GM10847 (cell line): ENCODE data around the gene TMEM132C.

Experiments used
- POLR2A ChIP-seq: IDR thresholded peaks from 2 replicates; pipeline ENCODE4 v1.6.1; 2011; ENCODE audit not compliant: insufficient read length; ENCODE audit errors: extremely low read depth

The TMEM132C gene

DNA sequence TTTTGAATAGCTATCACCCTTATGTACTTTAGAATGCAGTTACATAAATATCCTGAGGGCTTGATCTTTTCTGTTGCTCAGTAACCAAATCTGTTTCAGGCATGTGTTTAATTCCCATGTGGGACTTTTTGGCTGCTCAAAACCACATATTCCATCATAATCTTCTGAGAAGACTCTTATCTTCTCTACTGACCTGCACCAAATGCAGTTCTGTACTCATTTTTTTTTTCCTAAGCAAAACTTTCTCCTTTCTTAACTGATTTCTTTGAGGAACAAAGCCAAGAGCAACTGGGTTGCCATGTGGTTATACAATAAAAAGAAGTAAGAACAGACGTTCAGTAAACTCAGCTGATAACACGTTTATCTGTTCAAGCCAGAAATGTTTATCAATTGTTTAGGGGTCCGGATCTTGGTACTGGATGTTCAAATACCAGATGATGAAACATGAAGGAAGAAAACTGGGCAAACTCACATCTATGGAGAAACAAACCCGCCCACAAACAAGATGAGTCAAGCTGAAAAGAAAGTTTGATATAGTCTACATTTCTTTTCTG, 50.1 kb downstream of the TMEM132C start:
- no peak for TF ChIP-seq POLR2A

DNA sequence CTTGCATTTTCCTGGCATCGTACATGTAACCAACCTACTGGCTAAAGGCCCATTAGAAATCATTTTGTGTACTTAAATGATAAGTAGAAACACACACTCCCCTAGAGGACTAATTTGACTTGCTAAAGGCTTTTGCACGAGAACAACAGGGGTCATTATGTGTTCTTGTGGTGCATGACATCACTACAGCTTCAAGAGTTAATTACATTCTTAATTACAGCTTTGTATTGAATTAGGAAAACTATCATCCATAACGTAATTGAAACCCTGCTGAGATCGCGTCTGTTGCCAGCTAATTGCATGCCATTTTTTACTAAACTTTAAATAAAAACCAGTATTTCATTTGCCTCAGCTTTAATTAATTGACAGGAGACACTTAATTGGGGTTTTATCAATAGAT, 51.4 kb downstream of the TMEM132C start:
- TF ChIP-seq POLR2A, result no peak

DNA sequence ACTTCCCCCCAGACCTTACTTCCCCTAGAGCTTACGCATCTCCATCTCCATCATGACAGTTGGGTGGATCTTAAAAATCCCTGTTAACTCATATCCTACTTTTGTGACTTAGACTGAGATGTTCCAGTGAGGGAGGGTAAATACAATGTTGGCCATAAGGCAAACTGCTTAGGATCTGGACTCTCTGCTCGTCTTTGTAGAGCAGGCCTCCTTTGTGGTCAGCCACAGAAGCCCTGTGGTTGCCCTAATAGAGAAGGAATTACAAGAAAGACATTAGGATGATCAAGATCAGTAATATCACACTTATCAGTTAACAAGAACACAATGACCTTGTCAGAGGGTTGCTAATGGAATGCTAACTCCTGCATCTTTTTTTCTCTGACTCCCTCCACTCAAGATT, 52.0 kb downstream of the TMEM132C start:
- TF ChIP-seq POLR2A, result no peak

DNA sequence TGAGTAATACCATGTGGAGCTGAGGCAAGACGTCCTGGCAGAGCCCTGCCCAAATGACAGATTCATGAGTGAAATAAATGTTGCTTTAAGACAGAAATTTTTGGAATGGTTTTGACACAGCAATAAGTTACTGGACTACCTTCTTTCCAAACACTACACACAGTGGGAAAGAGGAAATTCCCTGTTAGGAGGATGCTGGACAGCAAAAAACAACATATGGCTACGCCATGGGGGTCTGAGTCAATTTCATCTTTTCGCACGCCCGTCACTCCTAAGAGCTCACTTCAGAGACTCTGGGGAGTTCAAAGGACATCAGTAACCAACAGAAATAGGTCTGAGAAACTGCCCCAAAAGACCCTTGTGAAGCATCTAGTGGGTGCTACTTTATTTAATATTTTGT, 55.4 kb downstream of the TMEM132C start:
- TF ChIP-seq POLR2A, result no peak

DNA sequence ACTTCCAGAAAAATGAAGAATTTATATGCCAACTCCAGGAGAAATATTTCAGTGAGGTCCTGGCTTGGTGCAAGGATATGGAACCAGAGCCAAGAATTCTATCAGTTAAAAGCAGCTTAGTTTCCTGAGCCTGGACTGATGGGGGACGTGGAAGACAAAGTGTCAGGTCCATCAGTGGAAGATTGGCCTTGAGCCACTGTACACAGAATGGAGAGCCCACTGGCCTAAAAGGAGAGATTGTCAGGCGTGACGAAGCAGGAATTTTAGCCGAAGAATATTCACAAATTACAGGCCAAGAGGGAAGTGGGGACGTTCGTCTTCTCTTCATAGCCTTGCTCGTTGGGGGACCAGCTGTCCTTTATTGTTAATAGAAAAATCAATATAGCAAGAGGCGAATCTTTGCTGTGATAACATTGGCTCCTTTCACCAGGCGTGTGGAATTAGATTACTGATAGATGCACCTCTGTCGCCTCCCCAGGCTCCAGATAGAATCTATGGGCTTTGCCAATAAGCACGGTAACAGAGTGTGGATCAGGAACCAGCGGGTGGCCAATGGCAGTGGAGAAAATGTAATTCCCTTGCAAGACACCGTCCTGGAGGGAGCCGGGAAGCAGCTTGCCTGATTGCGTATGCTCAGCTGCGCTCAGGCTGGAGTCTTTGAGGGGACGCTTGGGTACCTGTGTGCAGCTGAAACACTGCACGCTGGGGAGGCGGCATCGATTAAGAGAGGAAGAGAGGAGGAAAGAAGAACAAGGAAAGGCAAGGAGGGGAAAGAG, 56.4 kb downstream of the TMEM132C start:
- TF ChIP-seq POLR2A, result no peak

DNA sequence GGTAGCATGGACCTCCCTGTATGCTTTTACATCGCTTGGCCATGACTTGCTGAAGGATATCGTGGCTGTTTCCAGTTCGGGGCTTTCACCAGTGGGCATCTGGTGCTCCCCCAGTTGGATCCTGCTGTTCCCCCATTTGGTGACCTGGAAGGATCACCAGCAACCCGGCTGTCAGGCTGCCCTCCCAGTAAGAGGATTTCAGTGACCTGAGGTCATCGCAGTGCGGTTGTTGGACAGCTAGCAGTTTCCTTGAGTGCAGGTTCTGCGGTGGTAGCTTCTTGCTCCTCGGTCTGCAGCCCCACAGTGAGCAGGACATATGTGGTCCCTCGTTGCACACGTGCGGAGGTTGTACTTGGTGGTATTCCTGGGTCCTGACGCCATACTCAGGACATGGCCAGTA, 58.7 kb downstream of the TMEM132C start:
- no peak for TF ChIP-seq POLR2A

DNA sequence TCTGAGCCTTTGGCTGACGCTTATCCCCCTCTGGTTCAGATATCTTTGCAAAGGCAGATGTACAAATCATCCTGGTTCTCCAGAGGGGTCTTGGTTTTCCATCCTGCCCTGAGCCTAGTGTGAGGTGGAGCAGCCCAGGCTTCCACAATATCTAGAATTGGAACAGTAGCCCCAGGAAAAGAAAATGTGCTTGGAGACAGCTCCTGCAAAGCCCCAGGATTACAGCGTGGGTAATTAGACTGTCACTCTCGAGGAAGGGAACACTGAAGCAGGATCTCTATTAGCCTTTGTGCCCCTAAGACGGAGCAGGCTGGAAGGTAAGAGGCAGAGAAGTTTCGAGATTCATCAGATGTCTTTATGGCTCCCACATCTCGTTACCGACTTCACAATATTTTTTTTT, 59.4 kb downstream of the TMEM132C start:
- no peak for TF ChIP-seq POLR2A

DNA sequence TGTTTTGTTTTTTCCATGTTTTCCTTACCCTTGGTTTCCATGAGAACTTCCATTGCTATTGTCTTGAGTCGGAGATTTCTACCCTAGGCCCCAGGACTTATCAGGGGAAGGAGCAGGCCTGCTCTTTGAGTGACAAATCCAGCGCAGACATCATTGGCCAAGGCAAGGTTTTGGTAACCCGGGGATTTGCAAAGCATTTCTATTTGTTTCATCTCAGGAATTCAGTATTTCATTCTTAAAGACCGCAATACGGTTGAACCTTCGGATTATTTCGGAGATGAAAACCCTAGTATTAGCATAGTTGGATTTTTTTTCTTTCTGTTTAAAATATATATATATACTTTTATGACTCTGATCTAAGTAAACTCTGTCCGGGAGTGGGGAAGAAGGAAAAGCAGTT, 62.0 kb downstream of the TMEM132C start:
- TF ChIP-seq POLR2A, result no peak

DNA sequence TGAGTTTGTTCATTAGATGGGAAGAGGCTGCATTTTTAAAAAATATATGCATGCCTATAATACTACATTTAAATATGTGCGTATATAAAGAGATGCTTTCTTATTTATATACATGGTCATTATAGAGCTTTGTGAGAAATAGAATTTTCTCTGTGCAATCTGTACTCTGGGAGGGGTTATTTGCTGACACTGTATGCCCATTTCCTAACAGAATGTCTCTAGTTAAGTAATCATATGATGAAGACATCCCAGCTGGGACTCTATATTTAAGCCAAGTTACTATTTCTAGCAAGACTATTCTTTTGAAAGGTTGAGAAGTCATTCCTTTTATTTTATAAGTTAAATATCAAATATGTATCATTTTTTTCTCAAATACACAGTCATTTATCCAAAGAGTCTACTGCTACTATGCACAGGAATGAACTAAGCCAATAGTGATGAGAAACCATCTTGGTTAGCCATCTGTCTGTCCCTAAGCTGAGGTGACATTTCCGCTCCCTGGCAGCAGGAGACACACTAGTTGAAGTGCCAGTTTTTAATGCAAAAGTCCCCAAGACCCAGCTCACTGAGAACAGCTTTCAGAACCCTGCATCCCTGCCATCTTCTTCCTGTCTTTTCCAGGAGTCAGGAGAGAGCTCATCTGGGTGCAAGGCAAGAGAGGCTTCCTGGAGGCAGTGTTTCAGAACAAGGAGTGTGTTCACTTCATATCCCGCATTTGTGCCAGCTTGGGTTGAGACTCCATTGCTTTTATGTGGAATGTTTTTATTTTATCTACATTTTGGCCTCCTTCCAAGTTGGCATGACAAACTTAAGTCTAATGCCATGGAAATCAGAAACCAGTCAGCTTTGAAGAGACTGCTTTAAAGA, 69.5 kb downstream of the TMEM132C start:
- TF ChIP-seq POLR2A, result no peak

DNA sequence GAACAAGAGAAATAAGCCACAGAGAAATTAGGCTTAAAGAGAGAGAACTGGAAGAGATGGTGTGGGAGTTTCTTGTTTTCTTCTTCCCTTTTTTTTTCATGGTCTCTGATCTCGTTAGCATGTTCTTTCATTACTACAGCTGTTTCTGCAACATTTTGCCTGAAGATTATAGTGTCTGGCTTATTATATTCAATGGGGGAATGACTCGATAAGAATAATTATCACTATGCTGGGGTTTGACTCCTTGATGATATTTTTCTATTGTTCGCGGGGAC, 70.0 kb downstream of the TMEM132C start:
- no peak for TF ChIP-seq POLR2A

DNA sequence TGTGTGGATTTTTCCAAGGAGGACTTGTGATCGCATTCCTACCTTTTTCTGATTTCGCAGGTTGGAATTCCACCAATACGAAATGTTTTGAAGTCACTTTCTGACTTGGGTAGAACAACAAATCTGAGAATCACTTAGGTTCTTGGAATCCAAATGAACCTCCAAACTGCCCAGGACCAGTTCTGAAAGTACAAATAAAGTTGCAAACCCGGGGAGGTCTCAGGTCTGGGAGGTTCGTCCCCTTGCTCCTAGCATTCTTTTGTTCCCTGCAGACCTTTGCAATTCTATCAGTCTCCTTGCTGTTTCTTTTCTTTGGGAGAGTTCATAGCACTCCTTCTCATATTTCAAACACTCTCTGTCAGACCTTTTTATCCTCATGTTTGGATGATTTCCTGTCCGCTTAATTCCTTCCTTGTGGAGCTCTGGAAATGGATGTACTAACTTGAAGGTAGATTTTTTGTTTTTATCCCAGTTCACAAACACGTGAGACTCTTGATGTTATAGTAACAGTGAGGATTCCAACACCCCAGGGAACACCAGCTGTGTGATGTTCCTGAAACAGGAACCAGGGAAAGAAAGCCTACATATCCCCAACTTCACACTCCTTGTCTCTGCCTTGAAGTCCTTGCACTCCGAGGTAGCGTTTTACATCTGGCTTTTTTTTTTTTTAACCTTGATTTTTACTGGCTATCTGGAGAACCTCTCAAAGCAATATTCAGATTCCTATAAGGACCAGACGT, 70.6 kb downstream of the TMEM132C start:
- TF ChIP-seq POLR2A, result no peak

DNA sequence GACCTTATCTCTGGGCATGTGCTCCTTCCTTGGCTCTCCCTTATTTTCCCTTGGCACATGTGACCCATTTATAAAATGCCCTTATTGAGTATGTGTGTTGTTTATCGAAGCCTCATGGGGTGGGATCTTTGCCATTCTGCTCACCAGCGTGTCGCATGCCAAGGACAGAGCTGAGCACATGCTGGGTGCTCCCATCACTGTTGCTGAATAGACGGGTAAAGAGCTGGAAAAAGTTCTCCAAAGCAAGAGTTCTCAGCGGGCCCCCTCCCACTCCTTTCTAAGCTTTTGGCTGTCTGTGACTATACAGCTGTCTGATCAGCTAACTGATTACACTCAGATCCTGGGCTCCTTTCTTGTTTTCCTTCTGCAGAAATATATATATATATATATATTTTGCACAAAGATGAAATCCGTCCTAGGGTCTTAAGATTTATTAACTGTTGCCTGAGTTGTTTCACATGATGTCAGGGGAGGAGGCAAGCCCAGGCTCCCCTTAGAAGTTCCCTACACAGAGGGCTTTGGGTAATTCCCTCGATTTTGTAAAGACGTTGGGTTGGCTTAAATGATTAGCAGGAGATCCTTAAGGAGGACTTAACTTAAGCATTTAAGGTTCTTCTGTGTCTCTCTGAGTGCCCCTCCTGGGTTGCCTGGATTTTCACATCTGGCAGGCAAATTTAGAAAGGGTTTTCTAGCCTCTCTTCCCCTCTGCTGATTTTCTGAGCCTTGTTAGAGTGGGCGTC, 71.6 kb downstream of the TMEM132C start:
- no peak for TF ChIP-seq POLR2A

DNA sequence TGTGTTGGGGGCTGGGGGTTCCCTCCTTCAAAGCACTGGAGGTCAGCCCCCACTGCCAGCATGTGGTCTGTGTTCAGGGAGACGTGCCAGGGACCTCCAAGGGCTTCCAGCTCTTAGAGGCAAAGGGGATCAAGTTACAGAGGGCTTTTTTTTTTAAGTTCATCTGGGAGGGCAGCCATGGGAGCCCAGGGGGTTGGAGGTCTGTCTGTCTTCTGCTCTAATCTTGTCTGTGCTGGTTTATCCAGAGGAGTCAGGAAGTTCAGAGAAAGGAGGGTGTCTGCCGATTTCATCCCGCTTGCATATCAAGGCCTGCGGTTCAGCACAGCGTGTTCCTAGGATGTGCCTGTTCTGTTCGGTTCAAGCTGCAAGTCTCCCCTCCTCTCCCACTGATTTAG, 72.2 kb downstream of the TMEM132C start:
- no peak for TF ChIP-seq POLR2A

DNA sequence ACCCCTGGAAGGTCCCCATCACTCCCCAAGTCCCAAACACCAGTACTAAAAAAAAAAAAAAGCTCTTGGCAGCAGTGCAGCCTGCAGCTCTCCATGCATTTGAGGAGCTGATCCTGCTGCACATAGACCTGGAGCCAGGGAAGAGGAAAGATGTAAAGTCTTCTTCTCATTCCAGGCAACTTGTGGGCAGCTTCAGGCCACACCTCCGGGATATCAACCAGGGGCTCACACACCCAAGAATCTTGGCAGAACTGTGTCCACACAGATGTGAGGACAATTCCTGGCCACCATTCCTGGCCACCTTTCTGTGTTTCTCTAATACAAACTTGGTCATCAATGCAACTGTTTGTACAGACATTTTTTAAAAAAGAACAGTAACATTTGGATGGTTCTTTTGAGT, 72.7 kb downstream of the TMEM132C start:
- no peak for TF ChIP-seq POLR2A

DNA sequence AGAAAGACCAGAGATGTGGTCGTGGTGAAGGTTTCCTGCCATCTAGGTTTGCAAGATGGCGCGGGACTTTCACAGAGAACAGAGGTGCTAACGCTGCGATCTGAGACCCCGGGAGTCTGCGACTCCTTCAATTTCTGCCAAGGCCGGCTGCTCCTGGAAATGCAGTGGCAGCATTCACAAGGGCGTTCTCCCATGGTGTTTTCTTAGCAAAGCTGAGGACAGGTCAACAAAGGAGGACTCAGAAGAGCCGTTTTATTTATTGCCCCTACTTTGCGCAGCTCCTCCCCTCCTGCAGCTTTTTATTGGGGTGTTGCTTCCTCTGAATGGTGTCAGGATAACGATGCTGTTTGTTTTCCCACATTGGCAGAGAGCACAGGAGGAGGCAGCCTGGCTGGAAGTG, 86.3 kb downstream of the TMEM132C start:
- no peak for TF ChIP-seq POLR2A
